SK-N-SH treated with all-trans-retinoic acid at 6 μM for 48 hours (cell line): ENCODE results near the gene LRP5.

Experiments used
- ATAC-seq: fragments of 200-7000 bp; cut with Tn5 transposase; 3 replicates; pipeline ENCODE4 v1.9.1; 2020; ENCODE audit warnings: mild to moderate bottlenecking, moderate library complexity
- ARNTL ChIP-seq: fragments of 450-650 bp; formaldehyde crosslinking; IDR thresholded peaks from 2 replicates; pipeline ENCODE4 v1.5.0; 2020; ENCODE audit warnings: low read depth, mild to moderate bottlenecking, moderate library complexity, borderline replicate concordance
- CREB5 ChIP-seq: fragments of 250-450 bp; sonication (Bioruptor Pico); IDR thresholded peaks from 2 replicates; pipeline ENCODE4 v1.5.1; 2020; ENCODE audit warnings: low read depth, mild to moderate bottlenecking, moderate library complexity
- CSDC2 ChIP-seq: fragments of 250-450 bp; sonication (Bioruptor Pico); IDR thresholded peaks from 2 replicates; pipeline ENCODE4 v1.5.0; 2020; ENCODE audit warnings: mild to moderate bottlenecking, moderate library complexity
- CSRNP3 ChIP-seq: fragments of 250-450 bp; sonication (Bioruptor Pico); IDR thresholded peaks from 2 replicates; pipeline ENCODE4 v1.5.1; 2021; ENCODE audit warnings: mild to moderate bottlenecking, moderate library complexity
- ESRRG ChIP-seq: fragments of 250-450 bp; sonication (Bioruptor Pico); IDR thresholded peaks from 2 replicates; pipeline ENCODE4 v1.6.1; 2021; ENCODE audit warnings: mild to moderate bottlenecking
- GLIS3 ChIP-seq: fragments of 250-450 bp; sonication (Bioruptor Pico); IDR thresholded peaks from 2 replicates; pipeline ENCODE4 v1.5.0; 2020; ENCODE audit warnings: mild to moderate bottlenecking, moderate library complexity
- ISL1 ChIP-seq: fragments of 250-450 bp; sonication (Bioruptor Pico); IDR thresholded peaks from 2 replicates; pipeline ENCODE4 v2.1.2; 2022; ENCODE audit warnings: mild to moderate bottlenecking, moderate library complexity
- OSR1 ChIP-seq: fragments of 250-450 bp; sonication (Bioruptor Pico); IDR thresholded peaks from 2 replicates; pipeline ENCODE4 v1.8.0; 2022; ENCODE audit warnings: moderate library complexity, mild to moderate bottlenecking, inconsistent platforms
- PATZ1 ChIP-seq: fragments of 250-450 bp; sonication (Bioruptor Pico); IDR thresholded peaks from 2 replicates; pipeline ENCODE4 v1.8.0; 2020; ENCODE audit warnings: mild to moderate bottlenecking, moderate library complexity, borderline replicate concordance
- POU6F1 ChIP-seq: fragments of 250-450 bp; sonication (Bioruptor Pico); IDR thresholded peaks from 2 replicates; pipeline ENCODE4 v1.8.0; 2021; ENCODE audit warnings: low read depth, mild to moderate bottlenecking, moderate library complexity, borderline replicate concordance
- PPARA ChIP-seq: fragments of 250-450 bp; sonication (Bioruptor Pico); IDR thresholded peaks from 2 replicates; pipeline ENCODE4 v1.5.0; 2020; ENCODE audit warnings: mild to moderate bottlenecking, borderline replicate concordance
- TCF4 ChIP-seq: fragments of 250-450 bp; sonication (Bioruptor Pico); IDR thresholded peaks from 2 replicates; pipeline ENCODE4 v1.8.0; 2021; ENCODE audit warnings: mild to moderate bottlenecking, moderate library complexity, borderline replicate concordance
- ZC3H10 ChIP-seq: fragments of 250-450 bp; sonication (Bioruptor Pico); IDR thresholded peaks from 2 replicates; pipeline ENCODE4 v1.5.1; 2021; ENCODE audit warnings: mild to moderate bottlenecking, moderate library complexity
- ZFP3 ChIP-seq: fragments of 250-450 bp; sonication (Bioruptor Pico); IDR thresholded peaks from 2 replicates; pipeline ENCODE4 v1.5.0; 2020; ENCODE audit warnings: mild to moderate bottlenecking, moderate library complexity
- ZFP30 ChIP-seq: fragments of 450-650 bp; formaldehyde crosslinking; IDR thresholded peaks from 2 replicates; pipeline ENCODE4 v1.5.0; 2022; ENCODE audit warnings: mild to moderate bottlenecking, moderate library complexity

The LRP5 gene

GRCh38 chr11:68439355-68440065 is 127.1 kb downstream of the LRP5 start (continued):
- TF ChIP-seq CSRNP3 (no peak), PPARA (no peak), POU6F1 (no peak), ISL1 (no peak)

GRCh38 chr11:68440224-68440623 is 127.8 kb downstream of the LRP5 start:
- no peak for ATAC-seq
- TF ChIP-seq ARNTL (CRISPR knock-in tag) = no peak
- TF ChIP-seq, all 23 proteins: peak for 0

- TF ChIP-seq GLIS3 (CRISPR knock-in tag) (no peak), TCF4 (CRISPR knock-in tag) (0 out of 2 replicates have a peak, but pooled peaks have one; percentile 16), ZFP3 (CRISPR knock-in tag) (peak; percentile 64; the same call in 1 of the 2 replicates), PATZ1 (no peak)
- ATAC-seq = no peak; the same call in 2 of the 3 replicates
Measured at GRCh38 chr11:68441466-68442230, 129.3 kb downstream of the LRP5 start.

GRCh38 chr11:68442433-68442832 is 130.0 kb downstream of the LRP5 start:
- ATAC-seq = no peak
- TF ChIP-seq TCF4 (CRISPR knock-in tag) (no peak), OSR1 (no peak), ZC3H10 (CRISPR knock-in tag) (no peak), GLIS3 (CRISPR knock-in tag) (no peak), CSDC2 (no peak), CREB5 (no peak), PATZ1 (no peak), POU6F1 (no peak), ZFP30 (CRISPR knock-in tag) (no peak), ISL1 (no peak), ARNTL (CRISPR knock-in tag) (no peak), ZFP3 (CRISPR knock-in tag) (no peak), ESRRG (CRISPR knock-in tag) (no peak)
